IMR-90 (cell line): ENCODE results near the gene ALOX12B.

ENCODE experiments used
- BHLHE40 ChIP-seq: fragments of 150-350 bp; IDR thresholded peaks from 2 replicates; pipeline ENCODE4 v1.6.1; 2016; ENCODE audit warnings: mild to moderate bottlenecking, low read depth, low read length
- CEBPB ChIP-seq: IDR thresholded peaks from 2 replicates; pipeline ENCODE4 v1.6.1; 2012; ENCODE audit warnings: low read depth, low read length, improper control_type of control experiment
- CHD1 ChIP-seq: IDR thresholded peaks from 2 replicates; pipeline ENCODE4 v1.6.1; 2012; ENCODE audit warnings: low read depth, low read length, improper control_type of control experiment
- CTCF ChIP-seq: conservative IDR thresholded peaks from 2 replicates; pipeline ENCODE4 v1.5.1; 2012; ENCODE audit warnings: mild to moderate bottlenecking, low read depth, low read length, improper control_type of control experiment
- FOS ChIP-seq: fragments of 150-350 bp; IDR thresholded peaks from 2 replicates; pipeline ENCODE4 v1.6.1; 2016; ENCODE audit warnings: low read depth, low read length
- MAFK ChIP-seq: IDR thresholded peaks from 2 replicates; pipeline ENCODE4 v1.6.1; 2012; ENCODE audit warnings: low read depth, low read length, improper control_type of control experiment
- MXI1 ChIP-seq: IDR thresholded peaks from 2 replicates; pipeline ENCODE4 v1.6.1; 2012; ENCODE audit warnings: low read depth, mild to moderate bottlenecking, low read length, moderate library complexity, borderline replicate concordance
- NFE2L2 ChIP-seq: fragments of 150-350 bp; IDR thresholded peaks from 2 replicates; pipeline ENCODE4 v1.6.1; 2016; ENCODE audit warnings: low read depth, mild to moderate bottlenecking, low read length
- POLR2A ChIP-seq: IDR thresholded peaks from 2 replicates; pipeline ENCODE4 v1.6.1; 2012; ENCODE audit warnings: mild to moderate bottlenecking, low read depth, low read length
- RAD21 ChIP-seq: IDR thresholded peaks from 2 replicates; pipeline ENCODE4 v1.6.1; 2012; ENCODE audit warnings: low read length, improper control_type of control experiment
- RCOR1 ChIP-seq: IDR thresholded peaks from 2 replicates; pipeline ENCODE4 v1.6.1; 2012; ENCODE audit warnings: mild to moderate bottlenecking, low read length, improper control_type of control experiment; ENCODE audit not compliant: insufficient replicate concordance
- RFX5 ChIP-seq: IDR thresholded peaks from 2 replicates; pipeline ENCODE4 v1.8.0; 2012; ENCODE audit warnings: low read depth, mild to moderate bottlenecking, low read length, moderate library complexity
- USF2 ChIP-seq: fragments of 150-350 bp; IDR thresholded peaks from 2 replicates; pipeline ENCODE4 v1.6.1; 2017; ENCODE audit warnings: mild to moderate bottlenecking, antibody characterized with exemption, low read length, low read depth

- TF ChIP-seq CTCF (peak; percentile 84), POLR2A (no peak), RAD21 (peak; percentile 81), MAFK (no peak), CEBPB (no peak), MXI1 (no peak), USF2 (no peak), RCOR1 (no peak), CHD1 (no peak), RFX5 (no peak), BHLHE40 (no peak), NFE2L2 (no peak), FOS (no peak)
Observed at GRCh38 chr17:8060274-8060673, 27.2 kb downstream of the ALOX12B start.
